Thyroid gland (tissue), 4 donors: ENCODE results near the gene BMPR1B.

Experiments
- POLR2A ChIP-seq, 2 donors: fragments of 450-650 bp; IDR thresholded peaks; one replicate each; pipeline ENCODE4 v1.6.1; 2017; ENCODE audit warnings: antibody characterized with exemption in 2 of 2, mild to moderate bottlenecking in 2 of 2, moderate library complexity in 1 of 2
- TF ChIP-seq, protein P1 (sequence below), 6 experiments: fragments of 200-600 bp in 3 of 6; fragments of 450-650 bp in 3 of 6; sonication (generic) in 3 of 6; IDR thresholded peaks; one replicate each; pipeline ENCODE4 v1.5.1; 2016 to 2019; ENCODE audit warnings: antibody characterized with exemption in 6 of 6, mild to moderate bottlenecking in 2 of 6, inconsistent platforms in 1 of 6, moderate library complexity in 1 of 6

DNA sequence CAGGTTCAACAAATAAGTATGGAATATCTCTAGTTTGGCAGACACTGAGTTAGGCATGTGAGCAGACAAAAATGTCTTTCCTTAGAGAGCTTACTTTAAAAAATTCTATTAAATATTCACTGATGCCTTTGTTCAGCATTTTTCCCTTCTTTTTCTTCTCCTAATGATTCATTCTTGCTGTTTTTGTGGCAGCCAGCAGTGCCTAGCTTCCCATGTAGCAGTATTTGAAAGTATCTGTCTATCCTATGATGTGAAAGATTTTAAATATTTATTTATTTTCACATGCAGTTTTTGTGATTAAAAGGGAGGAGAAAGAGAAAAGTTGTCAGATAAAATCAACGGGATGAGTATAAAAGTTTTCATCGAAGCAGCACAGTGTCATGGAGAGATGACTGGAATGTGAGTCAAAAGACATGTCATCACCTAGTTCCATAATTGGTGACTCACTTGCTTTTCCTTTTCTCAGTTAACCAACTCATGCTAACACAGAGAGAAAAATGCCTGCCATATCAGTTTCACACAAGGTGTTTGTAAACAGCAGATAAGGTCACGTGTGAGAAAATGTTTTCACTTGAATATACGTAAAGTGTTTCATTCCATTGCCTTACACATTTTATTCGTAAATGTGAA is 69.8 kb downstream of the BMPR1B start:
- TF ChIP-seq, protein P1, sequence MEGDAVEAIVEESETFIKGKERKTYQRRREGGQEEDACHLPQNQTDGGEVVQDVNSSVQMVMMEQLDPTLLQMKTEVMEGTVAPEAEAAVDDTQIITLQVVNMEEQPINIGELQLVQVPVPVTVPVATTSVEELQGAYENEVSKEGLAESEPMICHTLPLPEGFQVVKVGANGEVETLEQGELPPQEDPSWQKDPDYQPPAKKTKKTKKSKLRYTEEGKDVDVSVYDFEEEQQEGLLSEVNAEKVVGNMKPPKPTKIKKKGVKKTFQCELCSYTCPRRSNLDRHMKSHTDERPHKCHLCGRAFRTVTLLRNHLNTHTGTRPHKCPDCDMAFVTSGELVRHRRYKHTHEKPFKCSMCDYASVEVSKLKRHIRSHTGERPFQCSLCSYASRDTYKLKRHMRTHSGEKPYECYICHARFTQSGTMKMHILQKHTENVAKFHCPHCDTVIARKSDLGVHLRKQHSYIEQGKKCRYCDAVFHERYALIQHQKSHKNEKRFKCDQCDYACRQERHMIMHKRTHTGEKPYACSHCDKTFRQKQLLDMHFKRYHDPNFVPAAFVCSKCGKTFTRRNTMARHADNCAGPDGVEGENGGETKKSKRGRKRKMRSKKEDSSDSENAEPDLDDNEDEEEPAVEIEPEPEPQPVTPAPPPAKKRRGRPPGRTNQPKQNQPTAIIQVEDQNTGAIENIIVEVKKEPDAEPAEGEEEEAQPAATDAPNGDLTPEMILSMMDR (IDR thresholded peaks at IDR 0.05) = no peak
- no peak for TF ChIP-seq POLR2A (IDR thresholded peaks at IDR 0.05)
